H1 (cell line): ENCODE measurements around the gene CD1D. TPM values are rescaled to one million over a fixed set of nuclear protein-coding genes. Genes with fewer than 3 reads are reported as not detected.

Source experiments
- ASH2L ChIP-seq: fragments of 200-600, 300-600 bp; sonication (generic); IDR thresholded peaks from one replicate; pipeline ENCODE4 v1.7.1; 2017; ENCODE audit warnings: low read length
- BCL11A ChIP-seq, 2 experiments: IDR thresholded peaks; one replicate each; pipeline ENCODE4 v1.6.1; 2011; ENCODE audit warnings: low read depth in 2 of 2, low read length in 2 of 2, mild to moderate bottlenecking in 2 of 2
- CHD2 ChIP-seq: IDR thresholded peaks from 2 replicates; pipeline ENCODE4 v1.6.1; 2012; ENCODE audit warnings: low read length, improper control_type of control experiment
- HDAC6 ChIP-seq: IDR thresholded peaks from one replicate; pipeline ENCODE4 v1.7.1; 2012; ENCODE audit warnings: low read depth, mild to moderate bottlenecking, inconsistent platforms, low read length, moderate library complexity
- KDM5A ChIP-seq: fragments of 200-600 bp; IDR thresholded peaks from 2 replicates; pipeline ENCODE4 v1.7.1; 2012; ENCODE audit warnings: mild to moderate bottlenecking, low read length, inconsistent platforms, mixed read lengths
- PHF8 ChIP-seq: fragments of 200-600 bp; sonication (generic); conservative IDR thresholded peaks from 2 replicates; pipeline ENCODE4 v1.7.1; 2012; ENCODE audit warnings: low read depth, mild to moderate bottlenecking, inconsistent platforms, low read length, moderate library complexity
- POLR2AphosphoS5 ChIP-seq: IDR thresholded peaks from 2 replicates; pipeline ENCODE4 v1.6.1; 2011; ENCODE audit warnings: low read depth, low read length
- polyA plus RNA-seq, 7 experiments: library from polyadenylated mRNA; depleted of rRNA in 3 of 7; stranded (reverse) in 5 of 7; unstranded in 2 of 7; fragments of >200 nt in 5 of 7; fragments of 200-250 nt in 2 of 7; gene quantifications; 1 replicate in 5 of 7; 2 replicates in 1 of 7; 4 replicates in 1 of 7; pipeline versions ENCODE4 v1.2.1 to v1.2.3, GENCODE V29; 2011 to 2013; ENCODE audit warnings: missing spikeins in 2 of 7, mixed read lengths in 2 of 7
- total RNA-seq: library from RNA; stranded (reverse); fragmentation: NEBNext Ultra II Directional; extraction: Animal tissue kit (Norgen Biotek cat#: 25700); gene quantifications from 2 replicates; pipeline ENCODE4 v1.2.1, GENCODE V29; 2021
- TF ChIP-seq, protein P1 (sequence below), 3 experiments: IDR thresholded peaks; 1 replicate in 2 of 3; 2 replicates in 1 of 3; pipeline versions ENCODE4 v1.5.1 to v1.6.1; 2011; ENCODE audit warnings: low read length in 3 of 3, mild to moderate bottlenecking in 3 of 3, inconsistent platforms in 2 of 3, low read depth in 1 of 3, moderate library complexity in 1 of 3; ENCODE audit not compliant: insufficient read depth in 1 of 3; ENCODE audit errors: control extremely low read depth in 1 of 3

The CD1D gene
- total and polyA plus RNA-seq, 2 of the 8 experiments (the other 6 are each of a cell fraction or from before 2014, with no cell fraction given): 1.1 to 1.6 TPM

DNA sequence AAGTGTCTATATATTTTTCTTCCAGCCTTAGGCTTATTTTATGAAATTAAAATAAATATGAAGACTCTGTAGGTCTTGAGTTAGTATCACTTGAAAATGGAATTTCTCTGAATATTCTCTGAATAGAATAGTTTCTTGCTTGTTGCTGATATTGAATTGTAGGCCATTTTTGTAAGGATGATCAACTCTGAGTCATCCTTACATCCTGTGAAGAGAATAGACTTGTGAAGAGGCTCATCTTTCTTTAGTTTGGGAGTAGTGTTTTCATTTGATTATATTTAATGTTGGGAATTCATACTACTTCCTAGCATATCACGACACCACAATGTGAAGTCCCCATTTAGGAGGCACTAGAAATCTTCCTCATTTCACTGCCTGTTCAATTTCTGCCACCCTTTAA, 27.5 kb upstream of the CD1D start (continued):
- TF ChIP-seq, protein P1, sequence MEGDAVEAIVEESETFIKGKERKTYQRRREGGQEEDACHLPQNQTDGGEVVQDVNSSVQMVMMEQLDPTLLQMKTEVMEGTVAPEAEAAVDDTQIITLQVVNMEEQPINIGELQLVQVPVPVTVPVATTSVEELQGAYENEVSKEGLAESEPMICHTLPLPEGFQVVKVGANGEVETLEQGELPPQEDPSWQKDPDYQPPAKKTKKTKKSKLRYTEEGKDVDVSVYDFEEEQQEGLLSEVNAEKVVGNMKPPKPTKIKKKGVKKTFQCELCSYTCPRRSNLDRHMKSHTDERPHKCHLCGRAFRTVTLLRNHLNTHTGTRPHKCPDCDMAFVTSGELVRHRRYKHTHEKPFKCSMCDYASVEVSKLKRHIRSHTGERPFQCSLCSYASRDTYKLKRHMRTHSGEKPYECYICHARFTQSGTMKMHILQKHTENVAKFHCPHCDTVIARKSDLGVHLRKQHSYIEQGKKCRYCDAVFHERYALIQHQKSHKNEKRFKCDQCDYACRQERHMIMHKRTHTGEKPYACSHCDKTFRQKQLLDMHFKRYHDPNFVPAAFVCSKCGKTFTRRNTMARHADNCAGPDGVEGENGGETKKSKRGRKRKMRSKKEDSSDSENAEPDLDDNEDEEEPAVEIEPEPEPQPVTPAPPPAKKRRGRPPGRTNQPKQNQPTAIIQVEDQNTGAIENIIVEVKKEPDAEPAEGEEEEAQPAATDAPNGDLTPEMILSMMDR (IDR thresholded peaks at IDR 0.05; ENCODE audit: control extremely low read depth in 1 of 3, insufficient read depth in 1 of 3, low read depth in 1 of 3, low read length in 3 of 3): no peak
- no peak for TF ChIP-seq ASH2L
- TF ChIP-seq HDAC6: no peak
- no peak for TF ChIP-seq KDM5A
- TF ChIP-seq BCL11A (IDR thresholded peaks at IDR 0.05; ENCODE audit: low read depth in 2 of 2, low read length in 2 of 2): no peak
- no peak for TF ChIP-seq PHF8
- no peak for TF ChIP-seq CHD2
- TF ChIP-seq POLR2AphosphoS5: no peak
